Activated CD4-positive, CD25-positive, alpha-beta regulatory T cell treated with anti-CD3 and anti-CD28 coated beads, Interleukin-2, amount 50 U/mL, for 24 hours (primary cell): ENCODE measurements around the gene ZNF571.
A peak's percentile ranks its signal among the peaks of the same experiment; 100 is the strongest.

Source experiments
- ATAC-seq, 2 donors: fragments of 150-1000 bp; cut with Tn5 transposase; one replicate each; pipeline ENCODE4 v1.10.0; 2021; ENCODE audit warnings: mild to moderate bottlenecking in 1 of 2, moderate library complexity in 1 of 2

ZNF571 gene

DNA sequence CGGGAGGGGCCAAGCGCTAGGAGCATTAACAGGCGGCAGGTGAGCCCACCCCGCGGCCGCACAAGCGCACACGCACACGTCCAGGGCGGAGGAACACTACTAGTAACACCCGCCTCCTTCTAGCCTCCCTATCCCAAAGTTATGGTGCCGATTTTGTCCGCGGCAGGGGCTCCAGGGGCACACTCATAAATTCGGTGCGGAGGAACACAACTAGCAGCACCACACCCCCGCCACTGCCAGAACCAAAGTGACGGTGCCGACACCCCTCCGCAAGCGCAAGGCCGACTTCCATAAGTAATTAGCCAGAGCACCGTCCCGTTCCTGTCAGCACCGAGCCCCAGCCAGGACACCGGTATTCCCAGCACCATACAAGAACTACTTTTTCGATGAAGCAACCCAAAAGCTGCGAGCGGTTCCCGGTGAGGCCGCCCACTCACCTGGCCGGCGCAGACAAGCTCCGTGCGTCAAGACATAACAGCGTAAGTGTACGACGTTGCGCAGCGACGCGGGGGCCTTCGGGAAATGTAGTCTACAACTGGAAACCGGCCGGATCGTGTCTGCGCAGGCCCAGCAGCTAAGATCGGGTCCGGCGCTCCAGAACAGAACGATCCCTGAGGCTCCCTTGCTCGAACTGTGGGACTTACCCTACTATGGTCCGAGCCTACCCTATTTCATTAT, at the start of gene ZNF571, which contains the start of gene ZNF540:
Gene ZNF571, minus strand, starts transcription at position 489 of the 678 bp plus-strand sequence. CDS start 8,116 bp downstream, outside the sequence.
Gene ZNF540, plus strand, starts transcription at position 573 of the 678 bp plus-strand sequence. CDS start 3,572 bp downstream, outside the sequence.
- ATAC-seq, result peak; percentile 98 to 99

DNA sequence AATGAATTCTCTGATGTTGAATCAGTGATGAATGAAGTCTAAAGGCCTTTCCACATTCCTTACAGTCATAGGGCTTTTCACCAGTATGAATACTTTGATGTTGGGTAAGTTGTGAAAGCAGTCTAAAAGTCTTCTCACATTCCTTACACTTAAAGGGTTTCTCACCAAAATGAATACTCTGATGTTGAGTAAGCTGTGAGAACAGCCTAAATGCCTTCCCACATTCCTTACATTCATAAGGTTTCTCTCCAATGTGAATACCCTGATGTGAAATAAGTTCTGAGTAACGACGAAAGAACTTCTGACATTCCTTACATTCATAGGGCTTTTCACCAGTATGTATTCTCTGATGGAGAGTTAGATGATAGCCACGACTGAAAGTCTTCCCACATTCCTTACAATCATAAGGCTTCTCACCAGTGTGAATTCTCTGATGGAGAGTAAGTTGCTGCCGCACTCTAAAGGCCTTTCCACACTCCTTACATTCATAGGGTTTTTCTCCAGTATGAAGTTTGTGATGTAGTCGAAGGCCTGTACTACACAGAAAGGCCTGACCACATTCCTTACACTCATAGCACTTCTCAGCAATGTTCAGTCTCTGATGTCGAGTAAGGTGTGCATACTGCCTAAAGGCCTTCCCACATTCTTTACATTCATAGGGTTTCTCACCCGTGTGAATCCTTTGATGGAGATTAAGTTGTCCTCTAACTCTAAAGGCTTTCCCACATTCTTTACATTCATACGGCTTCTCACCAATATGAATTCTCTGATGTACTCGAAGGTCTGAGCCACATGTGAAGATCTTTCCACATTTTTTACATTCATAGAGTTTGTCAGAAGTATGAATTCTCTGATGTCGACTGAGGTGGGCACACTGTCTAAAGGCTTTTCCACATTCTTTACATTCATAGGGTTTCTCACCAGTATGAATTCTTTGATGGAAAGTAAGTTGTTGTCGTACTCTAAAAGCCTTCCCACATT, 40.8 kb upstream of the ZNF571 start:
- no peak for ATAC-seq

DNA sequence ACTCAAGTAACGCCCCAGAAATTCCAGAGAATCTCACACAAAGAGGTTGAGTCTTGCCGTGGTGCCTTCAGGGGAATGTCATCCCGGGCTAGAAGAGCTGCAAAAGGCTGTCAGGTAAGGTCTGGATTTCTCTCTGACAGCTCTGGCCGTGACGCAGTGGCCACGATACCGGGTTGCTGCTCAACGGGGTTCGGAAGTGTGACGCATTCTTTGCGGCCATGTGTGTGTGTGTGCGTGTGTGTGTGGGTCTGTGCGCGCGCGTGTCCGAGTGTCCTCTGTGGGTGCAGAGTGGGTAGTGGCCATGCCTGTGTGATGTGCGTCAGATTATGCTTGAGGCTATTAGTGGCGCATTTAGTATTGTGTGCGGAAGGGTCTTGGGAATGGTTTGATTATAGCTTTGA, 390 bp upstream of the ZNF571 start:
- ATAC-seq, result peak; percentile 44

DNA sequence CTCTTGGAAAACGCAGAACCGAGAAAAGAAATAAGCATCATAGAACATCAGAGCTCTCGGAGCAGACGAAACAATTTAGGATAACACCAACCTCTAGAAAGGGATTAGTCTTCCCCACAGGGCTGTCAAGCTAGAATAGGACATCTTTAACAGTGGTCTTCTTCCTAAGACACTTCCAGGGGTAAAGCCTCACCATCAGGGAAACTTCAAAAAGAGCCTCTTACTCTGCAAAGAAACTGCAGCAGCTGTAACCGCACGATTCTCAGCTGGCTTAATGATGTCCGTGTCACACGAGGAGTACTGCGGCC, 642 bp downstream of the ZNF571 start:
- no peak for ATAC-seq

DNA sequence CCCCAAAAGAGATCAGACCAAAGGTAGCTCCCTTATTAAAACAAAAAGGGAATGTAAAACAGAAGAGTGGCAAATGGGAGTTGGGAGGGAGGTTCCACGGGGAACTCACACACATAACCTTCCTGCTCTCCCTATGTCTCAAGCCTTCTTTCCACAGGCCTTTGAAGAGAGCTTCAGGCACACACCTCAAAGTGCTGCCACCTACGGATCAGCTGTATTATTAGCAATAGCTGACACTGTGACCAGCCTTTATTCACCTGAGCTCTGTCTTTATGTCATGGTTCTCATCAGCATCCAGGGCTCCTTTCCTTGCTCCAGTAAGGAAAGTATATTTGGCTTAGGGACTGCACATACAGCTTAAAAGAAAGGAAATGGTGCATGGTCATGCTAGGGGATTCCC, 11.3 kb downstream of the ZNF571 start:
- no peak for ATAC-seq

DNA sequence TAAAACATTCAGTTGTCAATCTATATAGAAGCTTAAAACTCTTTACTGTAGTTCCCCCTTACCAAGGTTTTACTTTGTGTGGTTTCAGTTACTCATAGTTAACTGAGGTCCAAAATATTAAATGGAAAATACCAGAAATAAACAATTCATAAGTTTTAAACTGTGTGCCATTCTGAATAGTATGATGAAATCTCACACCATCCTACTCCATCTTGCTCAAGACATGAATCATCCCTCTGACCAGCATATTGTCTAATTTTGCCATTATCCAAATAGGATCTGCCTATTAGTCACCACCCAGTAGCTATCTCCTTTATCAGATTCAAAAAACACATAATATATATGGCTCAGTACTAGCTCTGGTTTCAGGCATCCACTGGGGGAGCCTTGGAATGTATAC, 22.4 kb downstream of the ZNF571 start:
- no peak for ATAC-seq

DNA sequence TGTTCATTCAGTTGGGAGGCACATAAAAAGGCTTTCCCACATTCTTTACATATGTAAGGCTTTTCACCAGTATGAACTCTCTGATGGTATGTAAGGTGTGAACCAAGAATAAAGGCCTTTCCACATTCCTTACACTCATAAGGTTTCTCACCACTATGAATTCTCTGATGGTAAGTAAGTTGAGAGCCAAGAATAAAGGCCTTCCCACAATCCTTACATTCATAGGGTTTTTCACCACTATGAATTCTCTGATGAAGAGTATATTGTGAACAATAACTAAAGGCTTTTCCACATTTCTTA, 29.3 kb downstream of the ZNF571 start:
- ATAC-seq, result no peak

DNA sequence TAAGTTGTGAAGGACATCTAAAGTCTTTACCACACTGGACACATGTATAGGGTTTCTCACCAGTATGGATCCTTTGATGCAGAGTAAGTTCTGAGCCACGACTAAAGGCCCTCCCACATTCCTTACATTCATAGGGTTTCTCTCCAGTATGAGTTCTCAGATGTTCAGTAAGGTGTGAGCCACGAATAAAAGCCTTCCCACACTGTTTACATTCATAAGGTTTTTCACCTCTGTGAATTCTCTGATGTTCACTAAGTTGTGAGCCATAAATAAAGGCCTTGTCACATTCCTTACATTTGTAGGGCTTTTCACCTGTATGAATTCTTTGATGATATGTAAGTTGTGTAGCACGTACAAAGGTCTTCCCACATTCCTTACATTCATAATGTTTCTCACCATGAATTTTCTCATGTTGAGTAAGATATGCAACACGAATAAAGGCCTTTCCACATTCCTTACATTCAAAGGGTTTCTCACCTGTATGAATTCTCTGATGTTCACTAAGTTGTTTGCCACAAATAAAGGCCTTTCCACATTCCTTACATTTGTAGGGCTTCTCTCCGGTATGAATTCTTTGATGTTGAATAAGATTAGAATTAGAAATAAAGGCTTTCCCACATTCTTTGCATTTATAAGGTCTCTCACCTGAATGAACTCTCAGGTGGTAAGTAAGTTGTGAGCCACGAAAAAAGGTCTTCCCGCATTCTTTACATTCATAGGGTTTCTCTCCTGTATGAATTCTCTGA, 29.8 kb downstream of the ZNF571 start:
- no peak for ATAC-seq

DNA sequence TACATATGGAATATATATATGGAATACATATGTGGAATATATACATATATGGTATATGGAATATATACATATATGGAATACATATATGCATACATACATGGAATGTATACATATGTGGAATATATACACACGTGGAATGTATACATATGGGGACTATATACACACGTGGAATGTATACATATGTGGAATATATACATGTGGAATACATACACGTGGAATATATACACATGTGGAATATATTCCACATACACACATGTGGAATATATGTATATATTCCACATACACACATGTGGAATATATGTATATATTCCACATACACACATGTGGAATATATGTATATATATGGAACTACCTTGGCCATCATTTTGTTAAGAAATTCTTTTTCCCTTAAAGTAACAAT, 31.1 kb downstream of the ZNF571 start:
- no peak for ATAC-seq

DNA sequence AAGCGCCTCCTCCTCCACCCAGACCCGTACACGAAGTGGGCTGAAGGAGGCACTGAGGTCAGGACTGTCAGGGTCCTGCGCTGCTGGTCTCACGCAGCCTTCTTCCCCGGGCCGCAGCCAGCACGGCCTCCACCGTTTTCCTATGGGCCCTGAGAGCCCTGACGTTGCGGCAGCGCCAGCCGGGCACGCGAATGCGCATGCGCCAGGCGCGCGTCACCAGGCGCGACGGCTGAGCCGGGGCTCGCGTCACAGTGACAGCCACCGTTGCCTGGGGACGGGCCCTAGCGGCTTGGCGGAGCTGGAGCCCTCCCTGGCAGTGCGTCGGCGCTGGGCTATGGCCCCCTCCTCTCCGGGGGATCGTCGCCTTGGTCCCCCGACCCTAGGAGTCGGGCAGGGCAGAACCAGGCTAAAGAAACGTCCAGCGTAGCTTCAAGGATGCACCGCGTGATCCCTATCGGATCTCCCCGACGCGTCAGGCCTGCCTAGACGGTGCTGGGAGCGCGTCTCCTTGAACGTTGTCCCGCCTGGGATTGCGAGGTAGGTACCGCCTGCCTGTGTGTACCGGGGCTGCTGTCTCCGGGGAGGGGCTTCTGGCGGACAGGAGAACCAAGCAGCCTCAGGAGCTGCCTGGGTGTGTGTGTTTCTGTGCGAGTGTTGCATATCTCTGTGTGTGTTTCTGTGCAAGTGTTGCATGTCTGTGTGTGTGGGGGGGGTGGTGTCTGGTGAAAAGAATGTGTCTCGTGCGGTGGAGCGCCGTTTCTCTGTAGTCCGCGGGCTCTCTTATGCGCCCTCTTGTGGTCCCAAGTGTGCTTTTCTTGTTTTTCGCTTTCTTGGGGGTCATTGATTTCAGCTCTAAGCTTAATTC, 43.2 kb downstream of the ZNF571 start:
- ATAC-seq, result peak; percentile 76 to 83

DNA sequence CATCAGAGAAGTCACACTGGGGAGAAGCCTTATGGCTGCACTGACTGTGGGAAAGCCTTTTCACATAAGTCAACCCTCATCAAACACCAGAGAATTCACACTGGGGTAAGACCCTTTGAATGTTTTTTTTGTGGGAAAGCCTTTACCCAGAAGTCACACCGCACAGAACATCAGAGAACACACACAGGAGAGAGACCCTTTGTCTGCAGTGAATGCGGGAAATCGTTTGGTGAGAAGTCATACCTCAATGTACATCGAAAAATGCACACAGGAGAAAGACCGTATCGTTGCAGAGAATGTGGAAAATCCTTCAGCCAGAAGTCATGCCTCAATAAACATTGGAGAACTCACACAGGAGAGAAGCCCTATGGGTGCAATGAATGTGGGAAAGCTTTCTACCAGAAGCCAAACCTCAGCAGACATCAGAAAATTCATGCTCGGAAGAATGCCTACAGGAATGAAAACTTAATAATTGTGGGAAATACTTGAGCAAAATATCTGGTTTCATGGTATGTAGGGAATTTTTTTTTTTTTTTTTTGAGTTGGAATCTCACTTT, 57.1 kb downstream of the ZNF571 start:
- ATAC-seq, result no peak

DNA sequence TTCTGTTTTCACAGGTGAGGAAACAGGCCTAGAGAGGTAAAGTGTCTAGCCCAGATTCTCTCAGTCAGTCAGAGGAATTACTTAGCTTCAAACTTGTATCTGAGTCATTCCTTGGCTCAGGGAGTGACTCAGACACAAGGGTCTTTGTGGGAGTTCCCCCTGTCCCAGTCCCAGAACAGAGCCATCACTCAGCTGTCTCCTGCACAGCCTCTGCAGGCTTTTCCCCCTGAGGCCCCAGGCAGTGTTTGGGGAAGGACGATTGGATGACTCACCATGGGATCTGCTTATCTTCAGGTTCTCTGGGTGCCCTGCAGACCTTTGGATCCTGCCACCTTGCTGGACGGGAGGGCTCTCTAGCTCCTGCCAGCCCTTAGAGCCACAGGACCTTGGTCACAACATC, 74.7 kb downstream of the ZNF571 start:
- peak in 1 of 2 donors; percentile 30 for ATAC-seq
